Astrocyte (in vitro differentiated cells and primary cell): ENCODE results near the gene C2. TPM values are rescaled to one million over a fixed set of nuclear protein-coding genes. Genes with fewer than 3 reads are reported as not detected.

ENCODE experiments used
- DNase-seq: peaks from one replicate; pipeline ENCODE4 v3.0.0-alpha.2; 2010; ENCODE audit warnings: low read depth
- FAIRE-seq: peaks from 2 replicates; lab custom pipeline; 2011; peaks lifted over from hg19 to GRCh38; lab: Jason Lieb, UNC
- H2AFZ ChIP-seq: 2 replicates; pipeline ENCODE4 v1.6.0; 2012; ENCODE audit warnings: low read depth, low read length, inconsistent platforms
- H3K27ac ChIP-seq: 2 replicates; pipeline ENCODE4 v1.5.1; 2011; ENCODE audit warnings: low read depth, low read length, inconsistent platforms
- H3K27me3 ChIP-seq: 2 replicates; pipeline ENCODE4 v1.6.0; 2011; ENCODE audit warnings: low read length, inconsistent platforms; ENCODE audit not compliant: insufficient read depth
- H3K36me3 ChIP-seq: 2 replicates; pipeline ENCODE4 v1.5.1; 2011; ENCODE audit warnings: low read length, inconsistent platforms; ENCODE audit not compliant: insufficient read depth
- H3K4me1 ChIP-seq: 2 replicates; pipeline ENCODE4 v1.5.1; 2011; ENCODE audit warnings: low read length, inconsistent platforms; ENCODE audit not compliant: insufficient read depth
- H3K4me2 ChIP-seq: 2 replicates; pipeline ENCODE4 v1.6.0; 2012; ENCODE audit warnings: low read length, inconsistent platforms
- H3K4me3 ChIP-seq: 2 replicates; pipeline ENCODE4 v1.5.1; 2011; ENCODE audit warnings: low read depth, mild to moderate bottlenecking, low read length, inconsistent platforms; ENCODE audit not compliant: insufficient read depth
- H3K79me2 ChIP-seq: 2 replicates; pipeline ENCODE4 v1.6.0; 2012; ENCODE audit warnings: mild to moderate bottlenecking, low read length, inconsistent platforms; ENCODE audit not compliant: insufficient read depth
- H3K9ac ChIP-seq: 2 replicates; pipeline ENCODE4 v1.6.0; 2012; ENCODE audit warnings: mild to moderate bottlenecking, low read length, inconsistent platforms
- H3K9me3 ChIP-seq: 2 replicates; pipeline ENCODE4 v1.5.1; 2012; ENCODE audit warnings: low read depth, mild to moderate bottlenecking, low read length, inconsistent platforms; ENCODE audit not compliant: insufficient read depth
- H4K20me1 ChIP-seq: 2 replicates; pipeline ENCODE4 v1.6.0; 2012; ENCODE audit warnings: low read length, inconsistent platforms; ENCODE audit not compliant: insufficient read depth
- H3K27ac Mint-ChIP-seq: one replicate; pipeline ENCODE4 v1.8.0; 2021; ENCODE audit warnings: mild to moderate bottlenecking, mixed read lengths; ENCODE audit not compliant: unreplicated experiment
- H3K27me3 Mint-ChIP-seq: one replicate; pipeline ENCODE4 v1.8.0; 2021; ENCODE audit warnings: low read depth, mixed read lengths; ENCODE audit not compliant: unreplicated experiment
- H3K36me3 Mint-ChIP-seq: one replicate; pipeline ENCODE4 v1.8.0; 2021; ENCODE audit warnings: low read depth, mixed read lengths; ENCODE audit not compliant: unreplicated experiment
- H3K4me1 Mint-ChIP-seq: one replicate; pipeline ENCODE4 v1.8.0; 2021; ENCODE audit warnings: low read depth, mixed read lengths; ENCODE audit not compliant: unreplicated experiment
- H3K4me3 Mint-ChIP-seq: one replicate; pipeline ENCODE4 v1.8.0; 2021; ENCODE audit warnings: mild to moderate bottlenecking, moderate library complexity, mixed read lengths; ENCODE audit not compliant: unreplicated experiment
- H3K9me3 Mint-ChIP-seq: one replicate; pipeline ENCODE4 v1.8.0; 2021; ENCODE audit warnings: mild to moderate bottlenecking, mixed read lengths; ENCODE audit not compliant: unreplicated experiment
- EZH2 ChIP-seq: IDR thresholded peaks from 2 replicates; pipeline ENCODE4 v1.6.1; 2012; ENCODE audit warnings: mild to moderate bottlenecking, low read length, inconsistent platforms; ENCODE audit not compliant: insufficient read depth
- total RNA-seq: library from RNA; stranded (reverse); gene quantifications from 2 replicates; pipeline ENCODE4 v1.2.1, GENCODE V29; 2021
- TF ChIP-seq, protein P1 (sequence below): IDR thresholded peaks from 2 replicates; pipeline ENCODE4 v1.5.1; 2011; ENCODE audit warnings: low read depth, mild to moderate bottlenecking, inconsistent platforms, low read length, moderate library complexity; ENCODE audit not compliant: insufficient read depth

C2 gene
- total RNA-seq, 1 donor from 2014 or later, result 0.20 TPM

DNA sequence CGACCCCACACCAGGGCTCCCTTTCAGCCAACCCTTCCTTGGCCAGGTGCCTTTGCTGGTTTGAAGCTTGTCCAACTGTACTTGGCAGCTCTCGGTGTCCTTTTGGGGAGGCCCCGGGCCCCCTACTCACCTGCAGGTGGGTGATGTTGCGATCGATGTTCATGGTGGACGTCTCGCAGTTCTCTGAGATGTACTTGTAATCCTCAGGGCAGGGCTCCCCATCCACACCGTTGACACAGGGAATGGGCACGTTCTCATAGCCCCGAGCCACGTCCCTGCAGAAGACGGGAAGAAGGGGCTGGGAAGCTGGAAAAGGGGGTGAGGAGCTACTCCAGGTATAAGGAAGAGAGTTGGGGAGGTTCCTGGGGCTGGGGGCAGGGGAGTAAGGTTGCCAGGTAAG, 43.8 kb upstream of the C2 start:
- Histone ChIP-seq H2AFZ (no peak overlapping the region), H3K36me3 (peaks cover 32% of the 10 kb centered on the region), H4K20me1 (peaks cover 7% of the 10 kb centered on the region), H3K9ac (no peak overlapping the region), H3K79me2 (no peaks in the 10 kb centered on the region), H3K4me2 (no peak overlapping the region), H3K27me3 (no peaks in the 10 kb centered on the region), H3K9me3 (no peaks in the 10 kb centered on the region), H3K4me1 (peaks cover 4% of the 10 kb centered on the region), H3K4me3 (no peak overlapping the region), H3K27ac (no peak overlapping the region)
- FAIRE-seq (no peak), DNase-seq (no peak)
- Mint-ChIP-seq H3K9me3 (no peaks in the 10 kb centered on the region), H3K27me3 (peaks cover 1% of the 10 kb centered on the region), H3K4me1 (peaks cover 6% of the 10 kb centered on the region), H3K36me3 (peaks cover 30% of the 10 kb centered on the region), H3K27ac (no peak overlapping the region), H3K4me3 (no peak overlapping the region)
- TF ChIP-seq EZH2, result no peak
- TF ChIP-seq, protein P1, sequence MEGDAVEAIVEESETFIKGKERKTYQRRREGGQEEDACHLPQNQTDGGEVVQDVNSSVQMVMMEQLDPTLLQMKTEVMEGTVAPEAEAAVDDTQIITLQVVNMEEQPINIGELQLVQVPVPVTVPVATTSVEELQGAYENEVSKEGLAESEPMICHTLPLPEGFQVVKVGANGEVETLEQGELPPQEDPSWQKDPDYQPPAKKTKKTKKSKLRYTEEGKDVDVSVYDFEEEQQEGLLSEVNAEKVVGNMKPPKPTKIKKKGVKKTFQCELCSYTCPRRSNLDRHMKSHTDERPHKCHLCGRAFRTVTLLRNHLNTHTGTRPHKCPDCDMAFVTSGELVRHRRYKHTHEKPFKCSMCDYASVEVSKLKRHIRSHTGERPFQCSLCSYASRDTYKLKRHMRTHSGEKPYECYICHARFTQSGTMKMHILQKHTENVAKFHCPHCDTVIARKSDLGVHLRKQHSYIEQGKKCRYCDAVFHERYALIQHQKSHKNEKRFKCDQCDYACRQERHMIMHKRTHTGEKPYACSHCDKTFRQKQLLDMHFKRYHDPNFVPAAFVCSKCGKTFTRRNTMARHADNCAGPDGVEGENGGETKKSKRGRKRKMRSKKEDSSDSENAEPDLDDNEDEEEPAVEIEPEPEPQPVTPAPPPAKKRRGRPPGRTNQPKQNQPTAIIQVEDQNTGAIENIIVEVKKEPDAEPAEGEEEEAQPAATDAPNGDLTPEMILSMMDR, result no peak

DNA sequence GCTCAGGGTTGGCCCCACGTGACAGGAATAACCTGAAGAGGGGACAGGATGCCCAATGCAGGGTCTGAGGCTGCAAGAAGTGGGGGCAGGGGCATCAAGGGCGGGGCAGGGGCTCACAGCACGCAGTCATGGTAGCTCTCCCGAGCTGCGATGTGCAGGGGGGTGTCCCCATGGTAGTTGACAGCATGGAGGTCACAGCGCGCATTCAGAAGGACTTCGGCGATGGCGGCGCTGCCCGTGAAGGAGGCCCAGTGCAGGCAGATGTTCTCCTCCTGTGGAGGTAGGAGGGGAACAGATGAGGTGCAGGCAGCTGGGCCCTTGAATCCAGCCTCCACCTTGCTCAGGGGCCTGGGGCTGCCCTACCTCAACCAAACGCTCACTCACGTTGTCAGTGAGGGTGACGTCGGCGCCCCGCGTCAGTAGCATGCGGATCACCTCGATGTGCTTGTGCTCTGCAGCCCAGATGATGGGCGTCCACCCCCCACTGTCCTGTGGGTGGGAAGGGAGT, 42.9 kb upstream of the C2 start:
- H3K36me3 Mint-ChIP-seq, result peaks cover 31% of the 10 kb centered on the region
- peaks cover 6% of the 10 kb centered on the region for H3K4me1 Mint-ChIP-seq
- H3K36me3 ChIP-seq, result peaks cover 32% of the 10 kb centered on the region

DNA sequence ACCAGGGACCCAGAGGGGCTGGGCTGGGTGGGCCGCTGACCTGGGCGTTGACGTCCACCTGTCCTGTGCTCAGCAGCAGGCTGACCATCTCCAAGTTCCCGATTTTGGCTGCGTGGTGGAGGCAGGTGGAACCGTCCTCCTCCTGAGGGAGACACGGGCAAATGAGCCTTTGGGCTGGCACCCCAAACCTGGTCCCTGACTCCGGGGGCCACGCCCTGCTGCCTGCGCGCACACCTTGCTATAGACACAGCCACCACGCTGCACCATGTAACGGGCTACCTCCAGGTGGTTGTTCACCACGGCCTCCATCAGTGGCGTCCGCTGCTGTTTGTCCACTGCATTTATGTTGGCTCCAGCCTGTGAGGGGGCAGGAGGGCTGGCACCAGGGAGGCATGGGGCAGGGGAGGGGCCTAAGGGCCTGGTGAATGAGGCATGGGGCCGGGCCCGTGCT, 41.0 kb upstream of the C2 start:
- Histone ChIP-seq H3K79me2 (no peaks in the 10 kb centered on the region), H3K4me1 (peaks cover 4% of the 10 kb centered on the region), H3K27ac (no peak overlapping the region), H3K9ac (no peak overlapping the region), H2AFZ (no peak overlapping the region), H3K27me3 (no peaks in the 10 kb centered on the region), H3K4me3 (no peak overlapping the region), H4K20me1 (no peaks in the 10 kb centered on the region), H3K4me2 (no peak overlapping the region), H3K36me3 (peaks cover 19% of the 10 kb centered on the region), H3K9me3 (no peaks in the 10 kb centered on the region)
- no peak for FAIRE-seq
- Mint-ChIP-seq H3K27me3 (no peaks in the 10 kb centered on the region), H3K9me3 (no peaks in the 10 kb centered on the region), H3K4me3 (no peak overlapping the region), H3K36me3 (peaks cover 27% of the 10 kb centered on the region), H3K27ac (no peak overlapping the region), H3K4me1 (peaks cover 6% of the 10 kb centered on the region)
- no peak for TF ChIP-seq EZH2
- TF ChIP-seq, protein P1, result no peak
- DNase-seq, result no peak

More for the DNA sequence above, 42.9 kb upstream of the C2 start:
- no peak overlapping the region for H3K4me3 Mint-ChIP-seq
- no peak overlapping the region for H2AFZ ChIP-seq
- no peak overlapping the region for H3K4me3 ChIP-seq
- H4K20me1 ChIP-seq, result peaks cover 7% of the 10 kb centered on the region
- H3K4me2 ChIP-seq, result no peak overlapping the region
- FAIRE-seq (no peak), DNase-seq (no peak)
- peaks cover 4% of the 10 kb centered on the region for H3K4me1 ChIP-seq
- H3K27ac Mint-ChIP-seq, result no peak overlapping the region
- no peaks in the 10 kb centered on the region for H3K27me3 ChIP-seq
- no peaks in the 10 kb centered on the region for H3K27me3 Mint-ChIP-seq
- no peak overlapping the region for H3K9ac ChIP-seq
- no peak for TF ChIP-seq EZH2
- TF ChIP-seq, protein P1, result no peak
- no peak overlapping the region for H3K27ac ChIP-seq
- no peaks in the 10 kb centered on the region for H3K9me3 Mint-ChIP-seq
- no peaks in the 10 kb centered on the region for H3K79me2 ChIP-seq
- H3K9me3 ChIP-seq, result no peaks in the 10 kb centered on the region
